ENCODE data around the gene AMOTL1.

Gene AMOTL1

DNA sequence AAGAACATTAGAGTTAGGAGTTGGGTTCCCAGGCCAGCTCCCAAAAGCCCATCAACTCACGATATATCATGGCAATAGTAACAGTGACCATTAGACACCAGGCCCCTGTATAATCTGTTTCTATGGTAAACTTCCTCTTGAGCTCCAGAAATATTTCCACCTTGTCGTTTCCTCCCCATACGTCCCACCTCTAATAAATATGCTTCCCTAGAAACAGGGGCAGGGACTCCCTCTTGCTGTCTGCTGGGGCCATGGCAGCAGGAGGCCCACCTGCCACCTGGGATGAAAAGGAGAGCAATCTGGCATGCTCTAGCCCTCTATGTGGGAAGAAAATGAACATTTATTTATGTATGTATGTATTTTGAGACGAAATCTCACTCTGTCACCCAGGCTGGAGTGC lies 32.2 kb upstream of the AMOTL1 start:
- no peak for DNase-seq (ENCODE audit: insufficient read length, low spot score)
- FAIRE-seq: no peak
- TF ChIP-seq, protein P1, sequence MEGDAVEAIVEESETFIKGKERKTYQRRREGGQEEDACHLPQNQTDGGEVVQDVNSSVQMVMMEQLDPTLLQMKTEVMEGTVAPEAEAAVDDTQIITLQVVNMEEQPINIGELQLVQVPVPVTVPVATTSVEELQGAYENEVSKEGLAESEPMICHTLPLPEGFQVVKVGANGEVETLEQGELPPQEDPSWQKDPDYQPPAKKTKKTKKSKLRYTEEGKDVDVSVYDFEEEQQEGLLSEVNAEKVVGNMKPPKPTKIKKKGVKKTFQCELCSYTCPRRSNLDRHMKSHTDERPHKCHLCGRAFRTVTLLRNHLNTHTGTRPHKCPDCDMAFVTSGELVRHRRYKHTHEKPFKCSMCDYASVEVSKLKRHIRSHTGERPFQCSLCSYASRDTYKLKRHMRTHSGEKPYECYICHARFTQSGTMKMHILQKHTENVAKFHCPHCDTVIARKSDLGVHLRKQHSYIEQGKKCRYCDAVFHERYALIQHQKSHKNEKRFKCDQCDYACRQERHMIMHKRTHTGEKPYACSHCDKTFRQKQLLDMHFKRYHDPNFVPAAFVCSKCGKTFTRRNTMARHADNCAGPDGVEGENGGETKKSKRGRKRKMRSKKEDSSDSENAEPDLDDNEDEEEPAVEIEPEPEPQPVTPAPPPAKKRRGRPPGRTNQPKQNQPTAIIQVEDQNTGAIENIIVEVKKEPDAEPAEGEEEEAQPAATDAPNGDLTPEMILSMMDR (IDR thresholded peaks at IDR 0.05; ENCODE audit: insufficient read depth, missing control alignments): no peak

DNA sequence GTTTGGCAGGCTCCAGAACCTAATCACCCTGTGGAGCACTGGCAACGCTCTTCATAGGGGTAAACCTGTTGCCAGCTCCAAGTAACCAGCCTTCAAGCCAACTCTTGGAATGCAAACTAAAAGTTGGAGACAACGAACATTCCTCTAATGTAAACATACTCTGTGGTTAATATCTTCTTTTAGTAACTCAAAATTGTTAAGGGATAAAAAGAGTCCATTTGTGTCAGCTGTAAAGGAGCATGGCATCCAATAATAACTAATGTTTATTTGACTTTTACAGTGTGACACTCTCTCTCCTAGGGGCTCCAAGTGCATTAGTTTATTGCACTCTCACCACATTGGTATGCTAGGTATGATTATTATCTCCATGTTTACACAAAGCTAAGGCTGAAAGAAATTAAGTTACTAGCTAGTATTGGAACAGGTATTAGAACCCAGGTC lies 31.0 kb upstream of the AMOTL1 start:
- DNase-seq (ENCODE audit: insufficient read length, low spot score) (no peak), FAIRE-seq (no peak)
- TF ChIP-seq, protein P1 (IDR thresholded peaks at IDR 0.05; ENCODE audit: insufficient read depth, missing control alignments): no peak

DNA sequence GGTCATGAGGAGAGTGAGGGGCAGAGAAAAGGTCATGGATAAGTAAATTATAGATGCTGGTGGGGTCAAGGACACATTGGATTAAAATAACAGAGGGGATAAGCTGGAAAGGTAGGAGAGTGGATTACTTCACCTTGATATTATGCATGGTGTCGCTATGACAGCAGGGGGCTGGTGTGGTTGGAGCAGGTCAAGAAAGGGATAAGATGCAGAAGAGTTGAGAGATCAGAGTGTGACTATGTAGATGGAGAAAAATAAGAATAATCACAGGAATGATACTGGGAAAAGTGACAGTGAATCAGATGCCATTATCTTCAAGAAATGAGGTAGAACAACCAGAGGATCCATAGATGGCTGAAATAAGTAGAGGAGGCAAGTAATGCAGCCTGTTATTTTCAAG lies 29.4 kb upstream of the AMOTL1 start:
- DNase-seq (ENCODE audit: insufficient read length, low spot score): no peak
- FAIRE-seq: no peak
- TF ChIP-seq, protein P1 (IDR thresholded peaks at IDR 0.05; ENCODE audit: insufficient read depth, missing control alignments): no peak

DNA sequence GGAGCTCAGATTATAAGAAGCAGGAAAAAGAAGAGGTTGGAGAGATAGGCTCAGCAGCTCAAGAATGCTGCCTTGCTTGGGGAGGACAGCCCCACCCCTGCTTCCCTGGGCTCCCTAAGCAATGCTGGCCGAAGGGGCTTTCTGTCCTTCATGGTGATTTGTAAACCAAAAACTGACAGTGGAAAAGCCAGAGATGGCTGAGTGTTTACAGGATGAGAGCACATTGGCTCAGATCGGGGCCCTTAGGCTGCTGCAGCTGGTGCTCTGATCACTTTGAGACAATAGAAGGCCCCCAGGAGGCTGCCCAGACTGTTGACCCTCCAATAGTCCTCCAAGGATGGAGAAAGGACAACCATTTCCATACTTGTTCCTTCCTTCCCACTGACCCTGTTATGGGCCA lies 28.8 kb upstream of the AMOTL1 start:
- no peak for DNase-seq (ENCODE audit: insufficient read length, low spot score)
- FAIRE-seq: no peak

DNA sequence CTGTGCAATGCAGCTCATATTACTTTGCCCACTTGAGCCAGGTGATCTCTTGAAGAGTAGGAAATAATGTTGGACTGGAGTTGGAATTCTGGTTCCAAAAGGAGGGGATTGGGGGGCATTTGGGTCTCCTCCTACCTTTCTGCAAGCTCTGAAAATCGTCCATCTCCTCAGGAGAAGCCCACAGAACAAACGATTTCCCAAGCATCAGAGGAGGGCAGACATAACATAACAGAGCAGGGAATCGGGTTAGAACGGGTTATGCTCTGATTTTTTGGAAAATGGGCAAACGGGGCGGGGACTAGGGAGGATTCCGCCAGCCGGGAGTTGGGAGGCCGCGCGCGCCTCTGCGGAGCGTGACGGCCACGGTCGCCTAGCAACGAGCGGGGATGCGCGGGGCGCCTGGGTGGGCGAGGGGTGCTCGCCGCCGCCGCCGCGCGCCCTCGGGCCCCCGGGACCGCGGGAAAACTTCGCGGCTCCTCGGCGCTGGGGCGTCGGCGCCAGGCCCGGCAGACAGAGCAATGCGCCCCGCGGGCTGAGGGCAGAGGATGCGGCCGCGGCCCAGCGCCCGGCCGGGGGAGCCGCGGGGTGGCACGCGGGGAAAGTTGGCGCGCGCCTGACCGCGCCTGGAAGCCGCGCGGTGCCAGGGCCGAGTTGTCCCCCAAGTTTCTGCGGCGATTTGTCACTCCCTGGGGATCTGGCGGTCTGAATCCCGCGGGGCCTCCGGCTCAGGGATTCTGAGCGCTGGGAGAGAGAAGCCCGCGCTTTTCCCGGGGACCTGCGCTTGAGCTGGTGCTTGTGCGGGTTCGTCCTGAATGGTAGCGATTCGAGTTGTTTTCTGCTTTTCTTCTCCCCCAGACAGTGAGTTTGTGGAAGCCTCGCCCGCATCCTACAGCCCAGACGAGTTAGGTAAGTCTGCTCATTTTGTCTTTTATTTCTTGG lies 27.8 kb upstream of the AMOTL1 start:
- FAIRE-seq: no peak

More for the DNA sequence above, 28.8 kb upstream of the AMOTL1 start:
- TF ChIP-seq, protein P1 (IDR thresholded peaks at IDR 0.05; ENCODE audit: insufficient read depth, missing control alignments): no peak

DNA sequence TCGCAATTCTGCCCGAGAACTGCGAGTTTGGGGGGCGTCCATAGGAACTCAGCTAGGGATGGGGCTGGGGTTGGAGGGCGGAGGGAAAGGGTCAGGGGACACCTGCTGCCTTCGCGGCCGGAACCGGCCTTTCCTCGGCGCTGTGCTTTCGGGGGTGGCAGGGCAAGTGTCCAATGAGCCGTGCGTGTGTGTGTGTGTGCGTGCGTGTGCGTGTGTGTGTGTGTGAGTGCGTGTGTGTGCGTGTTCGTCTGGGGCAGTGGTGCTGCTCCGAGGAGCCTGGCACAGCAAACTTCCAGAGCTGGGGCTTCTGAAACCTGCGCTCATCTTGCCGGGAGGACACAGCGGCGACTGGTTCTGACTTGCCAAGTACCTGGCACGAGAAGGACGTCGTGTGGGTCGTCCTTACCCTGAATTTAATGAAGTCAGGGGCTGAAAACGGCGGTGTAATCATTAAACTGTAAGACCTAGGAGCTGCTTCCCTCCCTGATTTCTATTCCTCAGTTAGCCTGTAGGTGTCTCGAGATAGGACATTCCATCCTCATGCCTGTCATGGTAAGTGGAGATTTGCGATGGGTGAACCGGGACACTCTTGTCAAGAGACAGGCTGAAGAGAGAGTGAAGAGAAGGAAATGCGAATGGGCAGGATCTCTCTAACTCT lies 27.0 kb upstream of the AMOTL1 start:
- DNase-seq (ENCODE audit: insufficient read length, low spot score) (peak; percentile 53), FAIRE-seq (no peak)
- TF ChIP-seq, protein P1 (IDR thresholded peaks at IDR 0.05; ENCODE audit: insufficient read depth, missing control alignments): peak; percentile 44

More for the DNA sequence above, 27.8 kb upstream of the AMOTL1 start:
- peak; percentile 55 for DNase-seq (ENCODE audit: insufficient read length, low spot score)
- TF ChIP-seq, protein P1 (IDR thresholded peaks at IDR 0.05; ENCODE audit: insufficient read depth, missing control alignments): no peak
